Stimulated activated CD8-positive, alpha-beta memory T cell treated with anti-CD3 and anti-CD28 coated beads, Interleukin-7, amount 100 ng/mL, for 4 hours (primary cell): ENCODE results near the gene MVD.
"Not testable (repeated sequence)": the region's sequence is repeated elsewhere in the genome, so short reads cannot be mapped to it uniquely, and the experiment has no call there.

Experiments
- DNase-seq, 2 donors: peaks; one replicate each; pipeline ENCODE4 v3.0.0-alpha.2; 2020; ENCODE audit warnings: low read depth in 2 of 2

MVD gene

GRCh38 chr16:88681709-88682451, 19.0 kb upstream of the MVD start:
- peak; percentile 34 to 50 for DNase-seq

DNA sequence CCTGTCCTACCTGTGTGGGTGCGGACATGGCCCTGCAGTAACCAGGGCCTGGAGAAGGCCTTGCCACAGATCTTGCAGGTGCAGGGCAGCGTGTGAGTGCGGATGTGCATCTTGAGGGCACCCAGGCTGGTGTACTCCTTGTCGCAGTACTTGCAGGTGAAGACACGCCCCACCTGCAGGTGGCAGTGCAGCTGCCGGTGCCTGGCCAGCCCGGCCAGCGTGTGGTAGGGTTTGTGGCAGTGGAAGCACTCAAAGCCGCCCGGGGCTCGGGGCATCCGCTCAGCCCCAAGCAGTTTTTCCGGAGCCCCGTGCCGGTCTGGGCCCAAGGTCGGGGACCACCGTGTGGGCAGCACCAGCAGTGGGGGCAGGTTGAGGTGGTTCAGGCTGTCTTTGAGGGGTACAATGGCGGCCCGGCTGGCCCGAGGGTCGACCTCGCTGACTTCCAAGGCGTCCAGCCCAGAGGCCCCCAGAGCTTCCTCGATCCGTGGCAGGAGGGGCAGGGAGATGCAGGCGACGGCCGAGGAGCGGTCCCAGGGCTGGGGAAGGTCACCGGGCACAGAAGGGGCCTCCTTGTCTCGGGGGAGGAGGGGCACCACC, 18.3 kb upstream of the MVD start:
- no peak for DNase-seq

DNA sequence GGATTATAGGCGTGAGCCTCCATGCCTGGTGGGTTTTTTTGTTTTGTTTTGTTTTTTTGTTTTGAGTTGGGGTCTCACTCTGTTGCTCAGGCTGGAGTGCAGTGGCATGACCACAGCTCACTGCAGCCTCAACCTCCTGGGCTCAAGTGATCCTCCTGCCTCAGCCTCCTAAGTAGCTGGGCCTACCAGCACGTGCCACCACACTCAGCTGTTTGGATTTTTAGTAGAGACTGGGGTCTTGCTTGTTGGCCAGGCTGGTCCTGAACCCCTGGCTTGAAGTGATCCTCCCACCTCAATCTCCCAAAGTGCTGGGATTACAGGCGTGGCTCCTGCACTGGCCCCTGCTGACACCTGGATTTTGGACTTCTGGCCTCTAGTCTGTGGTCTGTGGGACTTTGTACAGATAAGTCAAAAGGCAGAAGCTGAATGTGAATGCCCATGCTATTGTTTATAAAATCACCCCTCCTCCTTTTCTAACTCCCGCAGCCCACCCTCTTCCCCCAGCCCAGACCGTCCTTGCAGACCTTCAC, 17.7 kb upstream of the MVD start:
- DNase-seq, result no peak

GRCh38 chr16:88678224-88678979, 15.5 kb upstream of the MVD start:
- DNase-seq, result no peak

DNA sequence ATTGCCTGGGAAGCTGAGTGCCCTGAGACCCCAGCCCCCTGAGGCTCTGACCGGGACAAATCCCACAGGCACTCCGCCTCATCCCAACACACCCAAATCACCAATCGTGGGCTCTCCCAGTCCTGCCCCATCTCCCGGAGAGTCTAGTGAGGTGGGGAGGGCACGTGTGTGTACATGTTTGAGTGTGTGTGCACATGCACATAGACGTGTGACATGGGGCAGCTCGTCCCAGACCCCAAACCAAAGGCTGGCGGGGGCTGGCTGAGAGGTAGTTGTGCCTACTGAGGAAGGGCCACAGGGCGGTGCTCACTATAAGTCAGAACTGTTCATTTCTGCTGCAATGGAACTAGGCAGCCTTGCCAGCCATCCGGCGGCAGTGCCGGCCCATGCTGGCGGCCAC, 14.8 kb upstream of the MVD start:
- no peak for DNase-seq

- DNase-seq, result no peak
Observed at GRCh38 chr16:88676502-88677242, 13.8 kb upstream of the MVD start.

- DNase-seq, result no peak
Observed at GRCh38 chr16:88673716-88674379, 11.0 kb upstream of the MVD start.

- DNase-seq, result no peak
Observed at GRCh38 chr16:88672776-88673175, 9.9 kb upstream of the MVD start.

GRCh38 chr16:88671806-88672205, 8.9 kb upstream of the MVD start:
- no peak for DNase-seq

GRCh38 chr16:88669980-88670379, 7.1 kb upstream of the MVD start:
- no peak for DNase-seq

GRCh38 chr16:88669493-88669892, 6.6 kb upstream of the MVD start:
- DNase-seq, result not testable (repeated sequence)

DNA sequence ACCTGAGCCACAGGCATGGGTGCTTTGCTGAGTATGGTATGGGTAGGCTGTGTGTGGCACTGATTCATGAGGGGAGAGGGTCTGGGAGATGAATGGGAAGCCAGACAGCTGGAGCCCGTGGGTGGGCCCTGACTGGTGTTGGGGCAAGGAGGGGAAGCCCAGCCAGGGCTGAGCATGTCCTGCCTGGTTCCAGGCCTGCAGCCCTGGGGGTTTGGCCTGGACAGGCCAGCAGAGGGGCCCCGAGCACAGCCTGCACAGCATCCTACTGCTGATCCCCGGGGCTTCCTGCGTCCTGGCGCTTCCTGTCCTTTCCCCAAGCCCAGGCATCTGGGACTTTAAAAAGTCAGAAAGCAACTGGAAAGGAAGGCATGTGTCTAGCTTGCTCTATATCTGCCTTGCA, 4.6 kb upstream of the MVD start:
- DNase-seq, result no peak

DNA sequence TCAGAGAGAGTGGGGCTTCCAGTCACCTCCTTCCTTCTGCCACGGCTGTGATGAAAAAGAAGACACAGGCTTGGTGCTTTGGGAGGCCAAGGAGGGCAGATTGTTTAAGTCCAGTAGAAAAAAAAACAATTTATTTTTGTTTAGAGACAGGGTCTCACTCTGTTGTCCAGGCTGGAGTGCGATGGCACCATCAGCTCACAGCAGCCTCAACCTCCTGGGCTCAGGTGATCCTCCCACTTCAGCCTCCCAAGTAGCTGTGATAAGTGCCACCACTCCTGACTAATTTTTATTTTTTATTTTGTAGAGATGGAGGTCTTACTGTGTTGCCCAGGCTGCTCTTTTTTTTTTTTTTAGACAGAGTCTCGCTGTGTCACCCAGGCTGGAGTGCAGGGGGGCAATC, 2.7 kb upstream of the MVD start:
- no peak for DNase-seq

DNA sequence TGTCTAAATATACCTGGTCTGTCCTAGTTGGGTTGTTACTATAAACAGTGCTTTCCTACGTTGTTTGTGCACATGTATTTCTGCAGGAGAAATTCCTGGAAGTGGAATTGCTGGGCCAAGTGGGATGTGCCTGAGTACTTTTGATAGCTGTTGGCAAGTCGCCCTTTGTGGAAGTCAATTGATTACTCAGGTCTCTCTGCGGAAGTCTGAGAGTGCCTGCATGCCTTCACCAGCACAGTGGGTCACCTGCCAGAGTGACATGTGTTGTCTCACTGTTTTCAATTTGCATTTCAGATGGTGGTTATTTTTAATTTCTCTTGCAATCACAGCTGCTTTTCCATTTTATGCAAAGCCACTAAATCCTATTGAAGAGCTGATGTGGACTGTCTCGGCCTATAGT, 2.3 kb upstream of the MVD start:
- DNase-seq, result no peak

DNA sequence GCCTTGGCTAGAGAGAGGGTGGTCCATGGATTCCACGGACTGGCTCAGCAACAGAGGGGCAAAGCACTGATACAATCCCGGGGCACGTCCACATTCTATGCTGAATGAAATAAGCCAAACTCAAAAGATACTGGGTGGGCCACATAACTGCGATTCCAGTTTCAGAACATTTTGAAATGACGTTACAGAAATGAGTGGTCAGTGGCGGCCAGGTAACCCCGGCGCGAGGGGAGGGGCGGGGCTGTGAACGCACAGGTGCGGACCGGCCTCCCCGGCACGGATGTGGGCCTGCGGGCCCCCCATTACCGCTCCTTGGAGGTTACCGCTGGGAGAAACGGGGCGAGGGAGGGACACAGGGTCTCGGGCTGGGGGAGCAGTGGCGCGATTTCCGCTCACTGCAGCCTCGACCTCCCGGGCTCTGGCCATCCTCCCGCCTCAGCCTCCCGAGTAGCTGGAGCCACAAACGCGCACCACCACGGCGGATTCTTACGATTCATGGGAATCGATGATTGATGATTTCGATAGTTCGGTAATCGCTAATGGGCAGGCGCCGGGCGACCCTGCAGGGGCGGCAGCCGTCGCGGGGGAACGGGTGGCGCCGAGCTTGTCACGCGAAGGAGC, 559 bp downstream of the MVD start:
- DNase-seq, result no peak

DNA sequence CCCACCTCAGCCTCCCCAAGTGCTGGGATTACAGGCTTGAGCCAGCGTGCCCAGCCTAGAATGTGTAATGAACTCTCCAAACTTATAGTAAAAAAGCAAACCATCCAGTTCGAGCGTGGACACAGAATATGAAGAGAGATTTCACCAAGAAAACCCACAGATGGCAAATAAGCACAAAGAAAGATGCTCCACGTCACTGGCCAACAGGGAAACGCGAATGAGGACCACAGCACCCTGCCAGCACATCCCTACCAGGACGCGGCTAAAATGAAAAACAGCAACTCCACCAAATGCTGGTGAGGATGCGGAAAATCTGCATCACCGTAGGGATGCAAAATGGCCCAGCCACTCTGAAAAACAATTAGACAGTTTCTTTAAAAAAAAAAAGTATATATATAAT, 1.4 kb downstream of the MVD start:
- no peak for DNase-seq

DNA sequence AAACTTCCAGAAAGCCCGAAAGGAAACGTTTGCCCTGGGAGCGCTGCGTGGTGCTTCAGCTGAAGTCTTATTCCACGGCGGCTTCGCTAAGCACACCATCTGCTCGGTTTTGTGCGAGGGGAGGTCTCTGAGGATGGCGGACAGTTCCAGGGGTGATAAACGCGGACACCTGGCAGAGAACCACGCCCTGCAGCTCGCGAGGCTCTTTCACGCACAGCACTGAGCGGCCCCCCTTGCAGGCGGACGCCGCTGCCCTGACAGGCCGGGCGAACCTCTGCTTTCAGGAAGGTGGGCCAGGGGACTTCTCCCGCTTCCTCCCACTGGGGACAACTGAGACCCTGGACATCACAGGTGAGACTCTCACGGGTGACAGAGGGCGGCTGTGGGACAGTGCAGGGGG, 3.7 kb downstream of the MVD start:
- DNase-seq, result no peak

DNA sequence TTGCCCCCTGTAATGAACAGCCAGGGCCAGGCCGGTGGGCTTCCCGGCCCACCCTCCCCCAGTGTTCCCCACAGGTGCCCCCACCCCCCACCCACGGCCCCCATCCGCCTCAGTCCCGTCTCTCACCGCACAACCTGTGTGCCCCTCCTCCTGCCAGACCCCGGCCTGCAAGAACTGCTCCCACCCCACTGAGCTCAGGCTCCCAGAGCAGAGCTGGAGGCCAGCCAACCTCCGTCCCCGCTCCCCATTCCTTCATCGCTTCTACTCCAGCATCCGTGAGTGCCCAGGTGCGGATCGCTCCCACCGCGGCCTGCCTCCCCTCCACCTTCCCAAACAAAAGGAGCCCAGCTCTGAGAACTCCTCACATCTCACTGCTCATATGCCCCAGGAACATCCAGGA, 4.2 kb downstream of the MVD start:
- no peak for DNase-seq

DNA sequence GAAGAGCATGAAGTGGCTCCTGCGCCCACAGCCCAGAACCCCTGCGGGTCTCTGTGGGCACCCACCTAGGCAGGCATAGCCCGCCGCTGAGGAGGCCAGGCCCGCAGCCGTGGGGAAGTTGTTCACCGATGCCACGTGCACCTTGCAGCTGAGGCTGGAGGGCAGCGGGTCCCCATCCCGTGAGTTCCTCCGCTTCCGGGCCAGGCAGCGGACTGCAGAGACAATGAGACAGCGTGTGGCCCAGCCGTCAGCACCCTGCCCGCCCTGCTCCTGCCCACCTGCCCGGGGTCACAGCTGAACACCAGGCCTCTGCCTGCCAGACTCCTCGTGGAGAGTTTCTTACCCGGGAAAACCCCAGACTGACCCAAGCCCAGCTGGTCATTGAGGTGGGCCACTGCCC, 5.5 kb downstream of the MVD start:
- DNase-seq, result no peak

DNA sequence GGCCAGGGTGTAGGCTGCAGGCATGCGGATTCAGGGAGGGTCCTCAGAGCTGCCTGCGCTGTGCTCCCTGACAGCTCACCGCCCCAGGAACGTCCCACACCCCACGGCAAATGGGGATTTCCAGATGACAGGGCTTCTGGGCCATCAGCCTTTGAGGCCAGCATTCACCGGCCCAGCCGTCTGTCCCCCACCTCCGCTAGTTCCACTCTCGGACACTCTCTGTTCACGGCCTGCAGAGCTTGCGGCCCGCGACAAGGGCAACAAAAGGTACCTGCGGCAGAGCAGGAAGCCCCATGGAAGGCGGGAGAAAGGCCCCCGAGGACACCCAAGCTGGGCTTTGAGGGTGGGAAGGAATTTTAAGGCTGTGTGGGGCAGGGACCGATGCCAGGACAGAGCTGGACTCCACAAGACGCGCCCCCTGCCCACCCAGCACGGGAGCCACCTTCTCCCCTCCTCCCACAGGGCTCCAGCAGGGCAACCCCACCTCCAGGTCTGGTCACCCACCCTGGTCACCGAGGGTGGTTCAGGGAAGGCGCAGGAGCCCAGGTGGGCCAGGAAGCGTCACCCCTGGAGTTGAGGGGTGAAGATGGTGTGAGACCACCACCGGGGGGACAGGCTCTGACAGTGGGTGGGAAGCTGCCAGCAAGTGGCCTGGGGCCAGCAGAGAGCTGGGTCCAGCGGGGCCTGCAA, 6.5 kb downstream of the MVD start:
- no peak for DNase-seq
